ENCODE measurements around the gene JAM3.

DNA sequence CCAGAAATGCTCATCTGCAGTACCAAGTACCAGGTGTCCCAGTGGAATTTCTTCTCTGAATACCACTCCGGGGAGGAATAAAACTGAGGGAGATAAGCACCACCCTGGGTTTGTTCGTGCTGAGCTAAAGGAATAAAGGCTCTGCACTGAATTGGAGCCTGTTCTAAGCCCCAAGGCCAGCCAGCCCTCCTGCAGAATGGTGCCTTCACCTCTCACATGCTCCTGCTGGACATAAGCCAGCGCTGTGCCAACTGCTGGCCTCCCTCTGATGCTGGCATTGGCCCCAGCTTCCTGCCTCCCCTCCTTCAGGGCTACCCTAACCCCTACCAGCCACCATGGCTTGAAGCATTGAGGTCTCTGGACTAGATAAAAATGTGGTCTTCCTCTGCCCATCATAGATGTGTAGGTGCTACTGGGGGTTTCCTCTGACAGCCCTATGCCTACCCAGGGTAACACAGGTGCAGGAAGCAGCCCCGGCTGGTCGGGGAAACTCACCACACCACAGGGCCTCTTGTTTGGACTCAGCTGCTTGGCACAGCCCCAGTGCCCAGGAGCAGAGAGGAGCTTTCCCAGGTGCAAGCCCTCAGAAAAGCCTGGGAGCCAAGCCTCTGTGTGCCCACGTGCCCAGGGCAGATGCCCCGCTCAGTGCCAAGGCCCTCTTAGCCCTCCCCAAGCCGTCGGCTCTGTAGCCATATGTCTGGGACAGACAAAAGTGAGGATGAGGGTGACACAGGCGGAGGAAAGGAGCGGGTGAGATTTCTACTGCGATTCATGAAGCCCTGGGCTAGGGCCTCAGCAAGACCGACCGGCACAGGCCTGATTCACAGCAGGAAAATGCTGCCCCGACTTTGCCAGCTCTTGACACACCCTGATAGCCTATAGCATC, 34.1 kb upstream of the JAM3 start:
- TF ChIP-seq, protein P1, sequence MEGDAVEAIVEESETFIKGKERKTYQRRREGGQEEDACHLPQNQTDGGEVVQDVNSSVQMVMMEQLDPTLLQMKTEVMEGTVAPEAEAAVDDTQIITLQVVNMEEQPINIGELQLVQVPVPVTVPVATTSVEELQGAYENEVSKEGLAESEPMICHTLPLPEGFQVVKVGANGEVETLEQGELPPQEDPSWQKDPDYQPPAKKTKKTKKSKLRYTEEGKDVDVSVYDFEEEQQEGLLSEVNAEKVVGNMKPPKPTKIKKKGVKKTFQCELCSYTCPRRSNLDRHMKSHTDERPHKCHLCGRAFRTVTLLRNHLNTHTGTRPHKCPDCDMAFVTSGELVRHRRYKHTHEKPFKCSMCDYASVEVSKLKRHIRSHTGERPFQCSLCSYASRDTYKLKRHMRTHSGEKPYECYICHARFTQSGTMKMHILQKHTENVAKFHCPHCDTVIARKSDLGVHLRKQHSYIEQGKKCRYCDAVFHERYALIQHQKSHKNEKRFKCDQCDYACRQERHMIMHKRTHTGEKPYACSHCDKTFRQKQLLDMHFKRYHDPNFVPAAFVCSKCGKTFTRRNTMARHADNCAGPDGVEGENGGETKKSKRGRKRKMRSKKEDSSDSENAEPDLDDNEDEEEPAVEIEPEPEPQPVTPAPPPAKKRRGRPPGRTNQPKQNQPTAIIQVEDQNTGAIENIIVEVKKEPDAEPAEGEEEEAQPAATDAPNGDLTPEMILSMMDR (conservative IDR thresholded peaks at IDR 0.05 in 1 of 2, IDR thresholded peaks at IDR 0.05 in 1 of 2; ENCODE audit: low read depth in 1 of 2, low read length in 2 of 2): no peak
- TF ChIP-seq EZH2 (IDR thresholded peaks at IDR 0.05; ENCODE audit: low read length, missing control alignments): no peak
